H9 (cell line): ENCODE results near the gene CELF6. TPM values are rescaled to one million over a fixed set of nuclear protein-coding genes. Genes with fewer than 3 reads are reported as not detected.

Experiments used
- DNase-seq: peaks from one replicate; pipeline ENCODE4 v3.0.0-alpha.2; 2017
- H2AFZ ChIP-seq: one replicate; pipeline ENCODE4 v1.6.1; 2013; ENCODE audit warnings: mild to moderate bottlenecking, low read length, control low read depth, moderate library complexity
- H2AK5ac ChIP-seq: 2 replicates; pipeline ENCODE4 v1.6.1; 2013; ENCODE audit warnings: low read length, control low read depth, mixed read lengths; ENCODE audit not compliant: insufficient read length
- H2BK120ac ChIP-seq: one replicate; pipeline ENCODE4 v1.6.1; 2013; ENCODE audit warnings: low read depth, mild to moderate bottlenecking, low read length, control low read depth, inconsistent platforms; ENCODE audit not compliant: poor library complexity, severe bottlenecking
- H2BK12ac ChIP-seq: 2 replicates; pipeline ENCODE4 v1.6.1; 2013; ENCODE audit warnings: low read length, control low read depth, mixed read lengths, low read depth; ENCODE audit not compliant: insufficient read length
- H2BK15ac ChIP-seq: 2 replicates; pipeline ENCODE4 v1.6.1; 2013; ENCODE audit warnings: low read depth, low read length, control low read depth
- H2BK20ac ChIP-seq: one replicate; pipeline ENCODE4 v1.6.1; 2013; ENCODE audit warnings: low read depth, mild to moderate bottlenecking, low read length, control low read depth, inconsistent platforms; ENCODE audit not compliant: poor library complexity, severe bottlenecking
- H2BK5ac ChIP-seq: 2 replicates; pipeline ENCODE4 v1.6.1; 2013; ENCODE audit warnings: low read length, control low read depth, mixed read lengths; ENCODE audit not compliant: insufficient read length
- H3K14ac ChIP-seq: 2 replicates; pipeline ENCODE4 v1.6.1; 2013; ENCODE audit warnings: low read length, control low read depth; ENCODE audit not compliant: insufficient read depth
- H3K18ac ChIP-seq: 2 replicates; pipeline ENCODE4 v1.6.1; 2013; ENCODE audit warnings: low read depth, mild to moderate bottlenecking, mixed read lengths, low read length, control low read depth; ENCODE audit not compliant: insufficient read length
- H3K23ac ChIP-seq: 2 replicates; pipeline ENCODE4 v1.6.1; 2013; ENCODE audit warnings: low read length, control low read depth, mixed read lengths, low read depth; ENCODE audit not compliant: insufficient read length
- H3K23me2 ChIP-seq: 2 replicates; pipeline ENCODE4 v1.6.1; 2013; ENCODE audit warnings: low read depth, mild to moderate bottlenecking, mixed read lengths, low read length, control low read depth; ENCODE audit not compliant: insufficient read length, poor library complexity, severe bottlenecking
- H3K27ac ChIP-seq: 2 replicates; pipeline ENCODE4 v1.5.1; 2013; ENCODE audit warnings: low read length, control low read depth, mixed read lengths, low read depth; ENCODE audit not compliant: insufficient read length
- H3K27me3 ChIP-seq: 2 replicates; pipeline ENCODE4 v1.6.1; 2013; ENCODE audit warnings: low read length, control low read depth, inconsistent platforms; ENCODE audit not compliant: insufficient read depth
- H3K4ac ChIP-seq: 2 replicates; pipeline ENCODE4 v1.6.1; 2013; ENCODE audit warnings: low read depth, mild to moderate bottlenecking, control low read depth, inconsistent platforms, low read length, moderate library complexity
- H3K4me1 ChIP-seq: 2 replicates; pipeline ENCODE4 v1.6.1; 2013; ENCODE audit warnings: low read length, control low read depth, inconsistent platforms; ENCODE audit not compliant: insufficient read depth
- H3K4me2 ChIP-seq: 2 replicates; pipeline ENCODE4 v1.6.1; 2013; ENCODE audit warnings: low read length, control low read depth, mixed read lengths; ENCODE audit not compliant: insufficient read length, insufficient read depth
- H3K56ac ChIP-seq: 2 replicates; pipeline ENCODE4 v1.6.1; 2013; ENCODE audit warnings: low read depth, mild to moderate bottlenecking, mixed read lengths, low read length, control low read depth; ENCODE audit not compliant: insufficient read length
- H3K79me1 ChIP-seq: 2 replicates; pipeline ENCODE4 v1.6.1; 2013; ENCODE audit warnings: low read depth, mild to moderate bottlenecking, moderate library complexity, low read length, control low read depth, inconsistent platforms; ENCODE audit not compliant: insufficient read depth, poor library complexity, severe bottlenecking
- H3K79me2 ChIP-seq: 2 replicates; pipeline ENCODE4 v1.6.1; 2013; ENCODE audit warnings: low read length, control low read depth, inconsistent platforms; ENCODE audit not compliant: insufficient read depth
- H3K9ac ChIP-seq: 2 replicates; pipeline ENCODE4 v1.6.1; 2013; ENCODE audit warnings: low read length, control low read depth, mixed read lengths; ENCODE audit not compliant: insufficient read length; ENCODE audit errors: extremely low read depth
- H3K9me3 ChIP-seq: one replicate; pipeline ENCODE4 v1.6.1; 2013; ENCODE audit warnings: low read depth, low read length, inconsistent platforms; ENCODE audit not compliant: control insufficient read depth
- H3T11ph ChIP-seq: one replicate; pipeline ENCODE4 v1.6.1; 2013; ENCODE audit warnings: mild to moderate bottlenecking, low read length, control low read depth, inconsistent platforms
- H4K20me1 ChIP-seq: one replicate; pipeline ENCODE4 v1.6.1; 2013; ENCODE audit not compliant: control insufficient read depth, insufficient read length, insufficient read depth
- H4K5ac ChIP-seq: 2 replicates; pipeline ENCODE4 v1.6.1; 2013; ENCODE audit warnings: low read depth, mild to moderate bottlenecking, mixed read lengths, low read length, control low read depth; ENCODE audit not compliant: insufficient read length
- H4K8ac ChIP-seq: replicated peaks from 2 replicates; pipeline ENCODE4 v1.6.1; 2013; ENCODE audit warnings: low read length, control low read depth, mixed read lengths, low read depth; ENCODE audit not compliant: insufficient read length
- H4K91ac ChIP-seq: 2 replicates; pipeline ENCODE4 v1.6.1; 2013; ENCODE audit warnings: low read depth, mild to moderate bottlenecking, moderate library complexity, mixed read lengths, low read length, control low read depth; ENCODE audit not compliant: insufficient read length
- H3K27ac Mint-ChIP-seq, 3 experiments: 2 replicates in 2 of 3; 3 replicates in 1 of 3; pipeline ENCODE4 v1.8.0; 2020 to 2021; ENCODE audit warnings: mixed read lengths in 3 of 3, mild to moderate bottlenecking in 1 of 3, moderate library complexity in 1 of 3
- H3K27me3 Mint-ChIP-seq: 2 replicates; pipeline ENCODE4 v1.8.0; 2021; ENCODE audit warnings: low read depth, mild to moderate bottlenecking, moderate library complexity, mixed read lengths
- H3K36me3 Mint-ChIP-seq, 3 experiments: 2 replicates in 2 of 3; 3 replicates in 1 of 3; pipeline ENCODE4 v1.8.0; 2020 to 2021; ENCODE audit warnings: low read depth in 3 of 3, mixed read lengths in 3 of 3; ENCODE audit not compliant: insufficient read depth in 1 of 3
- H3K4me1 Mint-ChIP-seq, 2 experiments: 2 replicates each; pipeline ENCODE4 v1.8.0; 2020; ENCODE audit warnings: mixed read lengths in 2 of 2
- H3K4me3 Mint-ChIP-seq, 2 experiments: 2 replicates in 1 of 2; 3 replicates in 1 of 2; pipeline ENCODE4 v1.8.0; 2020 to 2021; ENCODE audit warnings: mild to moderate bottlenecking in 2 of 2, mixed read lengths in 2 of 2, moderate library complexity in 1 of 2
- H3K9me3 Mint-ChIP-seq, 2 experiments: 2 replicates in 1 of 2; 3 replicates in 1 of 2; pipeline ENCODE4 v1.8.0; 2020; ENCODE audit warnings: mild to moderate bottlenecking in 2 of 2, mixed read lengths in 2 of 2, moderate library complexity in 1 of 2
- CTCF ChIP-seq: fragments of 200-600 bp; sonication (generic); conservative IDR thresholded peaks from 3 replicates; pipeline ENCODE4 v1.8.0; 2021; ENCODE audit warnings: antibody characterized with exemption, mild to moderate bottlenecking
- WGBS: extraction: QIAGEN DNeasy Blood & Tissue Kit; methylation state at CpG from one replicate; pipeline ENCODE4 v1.1.7; 2013; ENCODE audit warnings: missing lambda C conversion rate, low lambda C conversion rate, mixed read lengths; ENCODE audit not compliant: insufficient read length; ENCODE audit errors: extremely low coverage; 5-methylcytosine and 5-hydroxymethylcytosine counted together
- total RNA-seq: library from RNA; stranded (reverse); gene quantifications from 2 replicates; pipeline ENCODE4 v1.2.1, GENCODE V29; 2021

Gene CELF6
- total RNA-seq, 1 experiment from 2014 or later = 0.13 TPM

- Histone ChIP-seq H3K14ac (no peak overlapping the region), H3K18ac (no peak overlapping the region), H4K20me1 (no peaks in the 10 kb centered on the region), H3K4me1 (peaks cover 8% of the 10 kb centered on the region; the same call in 1 of the 2 replicates), H3K79me2 (no peaks in the 10 kb centered on the region), H2BK120ac (no peak overlapping the region), H3K27ac (no peak overlapping the region), H3K9ac (no peak overlapping the region), H3K23ac (no peak overlapping the region), H2BK15ac (no peak overlapping the region), H3K56ac (no peak overlapping the region), H2AFZ (no peak overlapping the region), H3K23me2 (no peaks in the 10 kb centered on the region), H3K79me1 (no peaks in the 10 kb centered on the region), H2BK5ac (no peak overlapping the region), H2AK5ac (no peak overlapping the region), H4K8ac (no peak overlapping the region), H2BK20ac (no peak overlapping the region), H3T11ph (no peak overlapping the region), H3K4me2 (no peak overlapping the region), H2BK12ac (no peak overlapping the region), H3K4ac (no peak overlapping the region), H4K91ac (no peak overlapping the region), H3K27me3 (no peaks in the 10 kb centered on the region; the same call in 1 of the 2 replicates), H3K9me3 (no peaks in the 10 kb centered on the region), H4K5ac (no peak overlapping the region)
- Mint-ChIP-seq H3K27me3 (peaks cover 100% of the 10 kb centered on the region), H3K4me1 (peaks cover 21 to 27% of the 10 kb centered on the region in 2 experiments), H3K4me3 (no peak overlapping the region), H3K27ac (no peak overlapping the region), H3K36me3 (peaks cover 21 to 37% (median 28%) of the 10 kb centered on the region in 3 experiments), H3K9me3 (no peaks in the 10 kb centered on the region; a peak in 1 of 5 replicates)
- no peak for TF ChIP-seq CTCF
- WGBS = no CpG with 5 or more reads among the region's 3 CpGs
- no peak for DNase-seq
Observed at GRCh38 chr15:72238586-72238985, 81.4 kb downstream of the CELF6 start.
